HepG2 (cell line): Measurements from ENCODE around the gene MIER1. TPM values are rescaled to one million over a fixed set of nuclear protein-coding genes. Genes with fewer than 3 reads are reported as not detected.

Experiments used
- ATAC-seq: fragments of 200-7000 bp; cut with Tn5 transposase; 3 replicates; pipeline ENCODE4 v1.9.1; 2020; ENCODE audit warnings: mild to moderate bottlenecking, moderate library complexity
- BruUV-seq: library from RNA; stranded (reverse); fragments of 400-500 nt; replicated peaks from 2 replicates; lab custom pipeline; 2021; lab: Mats Ljungman, UMichigan
- CTCF ChIA-PET: fragments of 300-600 bp; formaldehyde crosslinking; extraction: SDS; loops from one replicate; lab custom pipeline; 2021; ENCODE audit warnings: low total read pairs, inconsistent platforms, low intra/inter-chr PET ratio; lab: Yijun Ruan, JAX
- POLR2A ChIA-PET: fragments of 350-600 bp; sonication (Branson Sonifier 250); formaldehyde crosslinking; loops from one replicate; lab custom pipeline; 2020; ENCODE audit warnings: antibody characterized with exemption, inconsistent platforms; lab: Yijun Ruan, JAX
- DNase-seq: peaks from one replicate; pipeline ENCODE4 v3.0.0-alpha.2; 2015; ENCODE audit warnings: low spot score
- FAIRE-seq: peaks from 3 replicates; lab custom pipeline; 2011; peaks lifted over from hg19 to GRCh38; lab: Jason Lieb, UNC
- H2AFZ ChIP-seq: one replicate; pipeline ENCODE4 v1.6.1; 2011; ENCODE audit warnings: low read length, inconsistent platforms
- H3K27ac ChIP-seq: fragments of 300-600 bp; 3 replicates; pipeline ENCODE4 v1.8.0; 2011; ENCODE audit warnings: mixed run types, mild to moderate bottlenecking, mixed read lengths, low read length, inconsistent platforms; ENCODE audit not compliant: insufficient read depth; ENCODE audit errors: extremely low read length
- H3K27me3 ChIP-seq, 2 experiments: fragments of 200-600 bp in 1 of 2; 2 replicates in 1 of 2; 3 replicates in 1 of 2; pipeline versions ENCODE4 v1.6.0 to v1.8.0; 2011; ENCODE audit warnings: low read length in 2 of 2, mild to moderate bottlenecking in 2 of 2, moderate library complexity in 2 of 2, inconsistent platforms in 1 of 2; ENCODE audit not compliant: insufficient read depth in 2 of 2, control insufficient read depth in 1 of 2
- H3K36me3 ChIP-seq, 2 experiments: fragments of 200-600 bp in 1 of 2; replicated peaks in 1 of 2; 2 replicates in 1 of 2; 3 replicates in 1 of 2; pipeline versions ENCODE4 v1.5.1 to v1.8.0; 2011; ENCODE audit warnings: low read length in 2 of 2, inconsistent platforms in 1 of 2; ENCODE audit not compliant: insufficient read depth in 2 of 2, control insufficient read depth in 1 of 2
- H3K4me1 ChIP-seq: 2 replicates; pipeline ENCODE4 v1.5.1; 2012; ENCODE audit warnings: low read length, inconsistent platforms; ENCODE audit not compliant: insufficient read depth
- H3K4me2 ChIP-seq: 2 replicates; pipeline ENCODE4 v1.6.0; 2011; ENCODE audit warnings: low read depth, low read length, inconsistent platforms
- H3K4me3 ChIP-seq, 3 experiments: fragments of 200-600 bp in 1 of 3; sonication (generic), shearing (Covaris generic) in 1 of 3; replicated peaks in 1 of 3; 2 replicates each; pipeline ENCODE4 v1.5.1; 2011 to 2016; ENCODE audit warnings: low read length in 3 of 3, inconsistent platforms in 2 of 3, low read depth in 2 of 3, mild to moderate bottlenecking in 2 of 3, control low read depth in 1 of 3, mixed read lengths in 1 of 3; ENCODE audit not compliant: insufficient read depth in 1 of 3
- H3K79me2 ChIP-seq: one replicate; pipeline ENCODE4 v1.6.1; 2011; ENCODE audit warnings: low read length, inconsistent platforms; ENCODE audit not compliant: insufficient read depth
- H3K9ac ChIP-seq: 2 replicates; pipeline ENCODE4 v1.6.0; 2011; ENCODE audit warnings: mild to moderate bottlenecking, low read depth, low read length, inconsistent platforms; ENCODE audit not compliant: insufficient read depth
- H3K9me3 ChIP-seq: 2 replicates; pipeline ENCODE4 v1.5.1; 2012; ENCODE audit warnings: mild to moderate bottlenecking, low read length
- H4K20me1 ChIP-seq: 2 replicates; pipeline ENCODE4 v1.6.0; 2011; ENCODE audit warnings: inconsistent platforms, mild to moderate bottlenecking, low read length, moderate library complexity; ENCODE audit not compliant: insufficient read depth
- AKNA ChIP-seq: sonication (generic); formaldehyde crosslinking; IDR thresholded peaks from 2 replicates; pipeline ENCODE4 v1.4.0; 2020; ENCODE audit warnings: missing genetic modification reagents, borderline replicate concordance
- ARID3A ChIP-seq: IDR thresholded peaks from 2 replicates; pipeline ENCODE4 v1.6.1; 2012; ENCODE audit warnings: low read depth, low read length, improper control_type of control experiment
- CAMTA2 ChIP-seq: sonication (generic); formaldehyde crosslinking; IDR thresholded peaks from 2 replicates; pipeline ENCODE4 v1.4.0; 2020; ENCODE audit warnings: mild to moderate bottlenecking, missing genetic modification reagents, borderline replicate concordance
- ESRRA ChIP-seq: sonication (generic); formaldehyde crosslinking; IDR thresholded peaks from 2 replicates; pipeline ENCODE4 v1.5.1; 2020; ENCODE audit warnings: mild to moderate bottlenecking, low read depth, missing genetic modification reagents
- HDAC6 ChIP-seq: fragments of 200-600 bp; sonication (generic); IDR thresholded peaks from 2 replicates; pipeline ENCODE4 v1.7.0; 2017; ENCODE audit warnings: mild to moderate bottlenecking, antibody characterized with exemption, low read length, low read depth
- MBNL3 ChIP-seq: fragments of 250-450 bp; sonication (Bioruptor Pico); conservative IDR thresholded peaks from 2 replicates; pipeline ENCODE4 v1.8.0; 2022; ENCODE audit warnings: mild to moderate bottlenecking, inconsistent platforms
- MYPOP ChIP-seq: sonication (generic); formaldehyde crosslinking; IDR thresholded peaks from 2 replicates; pipeline ENCODE4 v1.8.1; 2023; ENCODE audit warnings: mild to moderate bottlenecking, moderate library complexity, missing genetic modification reagents
- NFKBIZ ChIP-seq: IDR thresholded peaks from 2 replicates; pipeline ENCODE4 v1.6.1; 2018; ENCODE audit warnings: missing genetic modification reagents, missing compliant biosample characterization
- ZNF101 ChIP-seq: sonication (generic); formaldehyde crosslinking; IDR thresholded peaks from 2 replicates; pipeline ENCODE4 v1.4.0; 2020; ENCODE audit warnings: mild to moderate bottlenecking, low read depth, missing genetic modification reagents, borderline replicate concordance
- ZNF260 ChIP-seq: sonication (generic); formaldehyde crosslinking; IDR thresholded peaks from 2 replicates; pipeline ENCODE4 v1.4.0; 2020; ENCODE audit warnings: missing genetic modification reagents, low read depth, mild to moderate bottlenecking, borderline replicate concordance
- ZNF44 ChIP-seq: sonication (generic); formaldehyde crosslinking; IDR thresholded peaks from 2 replicates; pipeline ENCODE4 v1.5.1; 2020; ENCODE audit warnings: mild to moderate bottlenecking, missing genetic modification reagents
- ZNF7 ChIP-seq: IDR thresholded peaks from 2 replicates; pipeline ENCODE4 v1.6.1; 2016; ENCODE audit warnings: missing biosample characterization, missing genetic modification reagents
- WGBS: methylation state at CpG from one replicate; pipeline ENCODE4 v1.1.6; 2017; ENCODE audit warnings: low lambda C conversion rate; 5-methylcytosine and 5-hydroxymethylcytosine counted together
- in situ Hi-C: cut with HindIII; loops from 2 replicates; pipeline ENCODE4 v1.10.0; 2017; ENCODE audit warnings: low pct_unique_long_range_greater_than_20kb; ENCODE audit not compliant: extremely low pct_ligation_motif_present
- intact Hi-C: fragments of 100-400 bp; cut with micrococcal nuclease; formaldehyde crosslinking; loops from one replicate; pipeline ENCODE4 v1.10.0; 2022; ENCODE audit not compliant: unreplicated experiment
- polyA plus RNA-seq, 8 experiments: library from polyadenylated mRNA; depleted of rRNA in 3 of 8; stranded (reverse) in 7 of 8; unstranded in 1 of 8; fragments of >200 nt; fragmentation: Illumina TruSeq in 4 of 8; extraction: Trizol in 4 of 8; gene quantifications; 2 replicates each; pipeline versions ENCODE4 v1.2.1 to v1.2.3, GENCODE V29; 2011 to 2016; ENCODE audit warnings: low read depth in 4 of 8, missing spikeins in 1 of 8, mixed read lengths in 1 of 8; ENCODE audit not compliant: insufficient read depth in 1 of 8
- total RNA-seq, 5 experiments: library from RNA; depleted of rRNA; stranded (reverse); fragments of >200 nt; fragmentation: Illumina TruSeq; extraction: Trizol; gene quantifications; 2 replicates each; pipeline ENCODE4 v1.2.3, GENCODE V29; 2016; ENCODE audit warnings: low read depth in 1 of 5

MIER1 gene
- total and polyA plus RNA-seq, 2 of the 13 experiments (the other 11 are each of a cell fraction or from before 2014, with no cell fraction given): 7.0 to 30.4 TPM

DNA sequence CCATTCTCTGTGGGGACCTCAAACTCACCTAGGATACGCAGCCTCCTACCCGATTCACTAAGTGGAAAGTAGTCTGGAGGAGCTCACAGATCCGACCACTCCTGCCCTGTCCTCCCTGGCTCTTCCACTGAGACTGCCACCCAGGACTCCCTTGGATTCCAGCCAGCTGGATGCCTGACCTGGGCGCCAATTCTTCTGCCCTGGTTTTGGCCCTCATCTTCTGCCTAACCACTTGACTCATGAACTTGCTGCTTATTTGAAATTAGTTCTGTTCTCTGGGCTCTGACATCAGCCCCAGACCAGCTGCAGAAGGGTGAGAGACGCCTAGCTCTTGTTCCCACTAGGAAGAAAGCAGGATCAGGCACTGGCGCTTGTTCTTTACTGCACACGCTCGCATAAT lies 80.3 kb downstream of the MIER1 start:
- Histone ChIP-seq H3K79me2 (no peaks in the 10 kb centered on the region), H2AFZ (no peak overlapping the region), H3K36me3 (peaks cover 5 to 72% of the 10 kb centered on the region in 2 experiments), H3K27me3 (no peaks in the 10 kb centered on the region), H3K4me3 (no peak overlapping the region), H3K4me1 (no peaks in the 10 kb centered on the region), H3K9me3 (no peaks in the 10 kb centered on the region), H3K9ac (no peak overlapping the region), H3K27ac (no peak overlapping the region), H4K20me1 (0 out of 2 replicates have a peak, but pooled peaks cover 4% of the 10 kb centered on the region), H3K4me2 (no peak overlapping the region)
- 95% methylated on average over 8 of the region's 8 CpGs for WGBS
- DNase-seq (no peak), FAIRE-seq (no peak), ATAC-seq (no peak)
- in situ Hi-C loops (no loop called here), intact Hi-C loops (no loop called here)
- ChIA-PET POLR2A (no interaction called here), CTCF (no interaction called here)
- no peak for TF ChIP-seq ESRRA
- TF ChIP-seq HDAC6: no peak
- no peak for TF ChIP-seq ZNF101 (CRISPR knock-in tag)
- TF ChIP-seq ZNF260: no peak
- no peak for TF ChIP-seq CAMTA2 (CRISPR knock-in tag)
- no TSS peak for BruUV-seq

- in situ Hi-C loops: no loop called here
- H3K36me3 ChIP-seq: peaks cover 10 to 58% of the 10 kb centered on the region in 2 experiments; a peak in 4 of 5 replicates
- CTCF ChIA-PET: no interaction called here
- TF ChIP-seq ARID3A (no peak), ZNF7 (CRISPR knock-in tag) (no peak), MYPOP (CRISPR knock-in tag) (no peak), ZNF44 (no peak), NFKBIZ (CRISPR knock-in tag) (no peak), MBNL3 (no peak), AKNA (CRISPR knock-in tag) (no peak)
Observed at GRCh38 chr1:67009792-67010191, 85.0 kb downstream of the MIER1 start.

More at GRCh38 chr1:67009792-67010191, 85.0 kb downstream of the MIER1 start:
- Histone ChIP-seq H3K9me3 (no peaks in the 10 kb centered on the region), H3K9ac (no peak overlapping the region), H3K79me2 (no peaks in the 10 kb centered on the region), H3K4me2 (no peak overlapping the region), H3K4me3 (no peak overlapping the region), H3K27ac (no peak overlapping the region), H3K4me1 (no peaks in the 10 kb centered on the region), H4K20me1 (0 out of 2 replicates have a peak, but pooled peaks cover 4% of the 10 kb centered on the region), H3K27me3 (no peaks in the 10 kb centered on the region), H2AFZ (no peak overlapping the region)
- WGBS: 94% methylated on average over 3 of the region's 3 CpGs
- intact Hi-C loops: no loop called here
- POLR2A ChIA-PET: no interaction called here
- DNase-seq: no peak
- no peak for ATAC-seq
- no TSS peak for BruUV-seq
- no peak for FAIRE-seq
